Measurements from ENCODE around the gene MCHR1. TPM values are rescaled to one million over a fixed set of nuclear protein-coding genes. Genes with fewer than 3 reads are reported as not detected.

Gene MCHR1
- total RNA-seq, 4 donors from 2014 or later, result 0.27 to 0.40 TPM; not detected in 2

DNA sequence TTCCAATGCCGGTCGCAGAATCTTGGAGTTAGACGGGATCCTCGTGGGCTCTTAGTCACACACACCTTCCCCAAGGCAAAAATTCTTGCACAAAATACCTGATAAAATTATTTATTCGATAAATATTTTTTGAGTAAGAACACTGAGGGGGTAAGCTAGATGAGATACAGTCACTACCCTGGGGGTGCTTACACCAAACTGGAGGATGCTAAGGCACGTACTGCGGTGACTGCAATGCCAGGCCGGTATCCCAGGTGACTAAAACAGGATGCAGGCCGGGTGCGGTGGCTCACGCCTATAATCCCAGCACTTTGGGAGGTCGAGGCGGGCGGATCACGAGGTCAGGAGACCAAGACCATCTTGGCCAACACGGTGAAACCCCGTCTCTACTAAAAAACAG lies 41.0 kb upstream of the MCHR1 start:
- H3K4me1 ChIP-seq, result peaks cover 0 to 37% (median 0%) of the 10 kb centered on the region in 3 donors
- H3K27me3 ChIP-seq, result no peaks in the 10 kb centered on the region
- ATAC-seq, result no peak
- no peaks in the 10 kb centered on the region for H3K36me3 ChIP-seq
- TF ChIP-seq EP300 (IDR thresholded peaks at IDR 0.05) (no peak), POLR2A (IDR thresholded peaks at IDR 0.05) (no peak), POLR2AphosphoS5 (IDR thresholded peaks at IDR 0.05) (no peak)
- TF ChIP-seq, protein P1, sequence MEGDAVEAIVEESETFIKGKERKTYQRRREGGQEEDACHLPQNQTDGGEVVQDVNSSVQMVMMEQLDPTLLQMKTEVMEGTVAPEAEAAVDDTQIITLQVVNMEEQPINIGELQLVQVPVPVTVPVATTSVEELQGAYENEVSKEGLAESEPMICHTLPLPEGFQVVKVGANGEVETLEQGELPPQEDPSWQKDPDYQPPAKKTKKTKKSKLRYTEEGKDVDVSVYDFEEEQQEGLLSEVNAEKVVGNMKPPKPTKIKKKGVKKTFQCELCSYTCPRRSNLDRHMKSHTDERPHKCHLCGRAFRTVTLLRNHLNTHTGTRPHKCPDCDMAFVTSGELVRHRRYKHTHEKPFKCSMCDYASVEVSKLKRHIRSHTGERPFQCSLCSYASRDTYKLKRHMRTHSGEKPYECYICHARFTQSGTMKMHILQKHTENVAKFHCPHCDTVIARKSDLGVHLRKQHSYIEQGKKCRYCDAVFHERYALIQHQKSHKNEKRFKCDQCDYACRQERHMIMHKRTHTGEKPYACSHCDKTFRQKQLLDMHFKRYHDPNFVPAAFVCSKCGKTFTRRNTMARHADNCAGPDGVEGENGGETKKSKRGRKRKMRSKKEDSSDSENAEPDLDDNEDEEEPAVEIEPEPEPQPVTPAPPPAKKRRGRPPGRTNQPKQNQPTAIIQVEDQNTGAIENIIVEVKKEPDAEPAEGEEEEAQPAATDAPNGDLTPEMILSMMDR (IDR thresholded peaks at IDR 0.05), result no peak
- H3K27ac ChIP-seq, result no peak overlapping the region
- H3K9me3 ChIP-seq, result no peaks in the 10 kb centered on the region
- no peak overlapping the region for H3K4me3 ChIP-seq
- WGBS, 2 donors (ENCODE audit: low coverage in 1 of 2), result 93 to 100% methylated on average over 5 to 9 of the region's 17 CpGs

DNA sequence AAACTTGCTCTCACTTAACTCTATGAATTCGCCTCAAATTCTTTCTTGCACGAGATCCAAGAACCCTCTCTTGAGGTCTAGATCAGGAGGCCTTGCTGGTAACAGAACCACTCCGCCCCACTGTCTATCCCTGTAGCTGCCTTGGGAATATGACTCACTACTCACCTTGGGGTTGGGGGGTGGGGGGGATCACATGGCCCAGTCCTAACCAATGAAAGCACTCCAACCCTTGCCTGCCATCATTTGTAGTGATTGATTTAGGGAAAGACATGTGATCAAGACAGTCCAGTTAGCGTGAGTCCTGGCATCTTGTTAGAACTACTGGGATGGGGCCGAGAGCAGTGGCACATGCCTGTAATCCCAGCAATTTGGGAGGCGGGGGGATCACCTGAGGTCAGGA lies 38.0 kb upstream of the MCHR1 start:
- no peak for TF ChIP-seq EP300 (IDR thresholded peaks at IDR 0.05)
- no peak for TF ChIP-seq POLR2AphosphoS5 (IDR thresholded peaks at IDR 0.05)
- TF ChIP-seq, protein P1 (IDR thresholded peaks at IDR 0.05), result no peak
- TF ChIP-seq POLR2A (IDR thresholded peaks at IDR 0.05), result no peak
- Histone ChIP-seq H3K4me1 (peaks cover 0 to 17% (median 0%) of the 10 kb centered on the region in 3 donors), H3K4me3 (no peak overlapping the region), H3K27me3 (no peaks in the 10 kb centered on the region), H3K27ac (no peak overlapping the region), H3K36me3 (no peaks in the 10 kb centered on the region), H3K9me3 (no peaks in the 10 kb centered on the region)
- no peak for ATAC-seq
- 100% methylated on average over 3 to 4 of the region's 6 CpGs for WGBS, 2 donors (ENCODE audit: low coverage in 1 of 2)

DNA sequence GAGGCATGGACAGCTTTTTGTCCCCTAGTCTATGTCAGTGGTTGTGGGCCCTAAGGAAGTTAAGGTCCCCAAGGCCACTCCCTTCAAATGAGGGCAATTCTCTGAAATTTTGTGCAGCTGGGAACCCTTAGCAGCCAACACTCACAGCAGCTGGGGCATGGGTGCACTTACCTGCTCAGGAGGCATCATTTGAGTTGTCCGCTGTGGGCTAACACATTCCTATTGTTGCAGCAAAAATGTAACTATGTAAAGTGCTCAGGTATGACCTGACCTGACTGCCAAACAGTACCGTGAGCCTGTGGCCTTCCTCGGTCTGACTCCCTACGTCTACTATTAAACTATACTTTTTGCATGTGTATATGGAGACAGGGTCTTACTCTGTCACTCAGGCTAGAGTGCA lies 37.0 kb upstream of the MCHR1 start:
- WGBS, 2 donors (ENCODE audit: low coverage in 1 of 2), result 88 to 94% methylated on average over 4 of the region's 4 CpGs

DNA sequence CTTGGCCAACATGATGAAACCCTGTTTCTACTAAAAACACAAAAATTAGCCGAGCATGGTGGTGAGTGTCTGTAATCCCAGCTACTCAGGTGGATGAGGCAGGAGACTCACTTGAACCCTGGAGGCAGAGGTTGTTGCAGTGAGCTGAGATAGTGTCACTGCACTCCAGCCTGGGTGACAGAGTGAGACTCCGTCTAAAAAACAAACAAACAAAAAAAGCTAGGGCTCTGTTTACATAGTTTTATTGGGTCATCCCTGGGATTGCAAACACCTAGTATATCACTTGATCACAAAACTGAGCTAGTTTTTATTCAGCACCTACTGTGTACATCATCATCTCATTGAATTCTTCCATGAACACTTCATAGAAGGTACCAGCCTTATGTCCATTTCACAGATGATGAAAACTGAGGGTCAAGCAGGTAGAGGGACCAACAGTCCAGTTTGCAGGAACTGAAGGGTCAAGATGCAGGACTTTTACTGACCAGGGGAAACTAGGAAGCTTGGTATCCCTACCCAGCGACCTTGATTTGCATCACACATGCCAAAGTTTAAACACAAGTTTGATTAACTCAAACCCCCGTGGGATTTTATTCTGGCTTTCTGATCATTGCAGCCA lies 33.6 kb upstream of the MCHR1 start:
- TF ChIP-seq EP300 (IDR thresholded peaks at IDR 0.05) (no peak), POLR2A (IDR thresholded peaks at IDR 0.05) (no peak)
- Histone ChIP-seq H3K27ac (peak overlapping the region in 3 of 4 donors; percentile 60 to 74 (median 68)), H3K9me3 (no peaks in the 10 kb centered on the region), H3K36me3 (no peaks in the 10 kb centered on the region), H3K4me1 (peaks cover 0 to 10% (median 0%) of the 10 kb centered on the region in 3 donors), H3K4me3 (no peak overlapping the region), H3K27me3 (no peaks in the 10 kb centered on the region)
- no peak for ATAC-seq
- 27 to 67% methylated on average over 3 to 4 of the region's 4 CpGs for WGBS, 2 donors (ENCODE audit: low coverage in 1 of 2)

More for the DNA sequence above, 37.0 kb upstream of the MCHR1 start:
- TF ChIP-seq POLR2A (IDR thresholded peaks at IDR 0.05) (no peak), POLR2AphosphoS5 (IDR thresholded peaks at IDR 0.05) (no peak), EP300 (IDR thresholded peaks at IDR 0.05) (no peak)
- TF ChIP-seq, protein P1 (IDR thresholded peaks at IDR 0.05), result no peak
- no peaks in the 10 kb centered on the region for H3K27me3 ChIP-seq
- H3K4me3 ChIP-seq, result no peak overlapping the region
- H3K9me3 ChIP-seq, result no peaks in the 10 kb centered on the region
- H3K36me3 ChIP-seq, result no peaks in the 10 kb centered on the region
- H3K27ac ChIP-seq, result no peak overlapping the region
- peaks cover 0 to 21% (median 0%) of the 10 kb centered on the region in 3 donors for H3K4me1 ChIP-seq
- no peak for ATAC-seq

DNA sequence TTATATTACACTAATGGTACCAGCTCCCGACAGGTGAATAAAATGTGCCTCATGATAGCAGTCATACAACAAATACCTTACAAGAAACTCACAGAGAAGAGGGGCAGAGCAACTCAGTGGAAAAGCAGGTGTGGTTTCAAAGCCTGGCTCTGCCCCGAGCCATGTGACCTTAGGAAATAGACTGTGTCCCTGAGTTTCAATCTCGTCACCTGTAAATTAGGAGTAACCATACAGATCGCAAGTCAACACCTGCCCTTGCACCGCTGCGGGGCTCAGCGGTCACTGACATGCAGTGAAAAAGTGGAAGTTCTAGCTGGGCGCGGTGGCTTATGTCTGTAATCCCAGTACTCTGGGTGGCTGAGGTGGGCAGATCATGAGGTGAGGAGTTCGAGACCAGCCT lies 30.9 kb upstream of the MCHR1 start:
- no peak for TF ChIP-seq EP300 (IDR thresholded peaks at IDR 0.05)
- TF ChIP-seq POLR2A (IDR thresholded peaks at IDR 0.05), result no peak
- TF ChIP-seq, protein P1 (IDR thresholded peaks at IDR 0.05), result no peak
- TF ChIP-seq POLR2AphosphoS5 (IDR thresholded peaks at IDR 0.05), result no peak
- H3K27ac ChIP-seq, result no peak overlapping the region
- no peak for ATAC-seq
- no peaks in the 10 kb centered on the region for H3K36me3 ChIP-seq
- H3K9me3 ChIP-seq, result no peaks in the 10 kb centered on the region
- H3K4me1 ChIP-seq, result peaks cover 0 to 32% (median 10%) of the 10 kb centered on the region in 3 donors
- H3K4me3 ChIP-seq, result no peak overlapping the region
- H3K27me3 ChIP-seq, result no peaks in the 10 kb centered on the region
- WGBS, 2 donors (ENCODE audit: low coverage in 1 of 2), result 83 to 88% methylated on average over 2 to 8 of the region's 10 CpGs
